Fibroblast of villous mesenchyme (primary cell): ENCODE measurements around the gene ELANE. TPM values are rescaled to one million over a fixed set of nuclear protein-coding genes. Genes with fewer than 3 reads are reported as not detected.

Source experiments
- DNase-seq: peaks from one replicate; pipeline ENCODE4 v3.0.0-alpha.2; 2010; ENCODE audit warnings: low read depth
- H3K4me3 ChIP-seq: 2 replicates; pipeline ENCODE4 v1.5.1; 2011; ENCODE audit warnings: low read depth, mild to moderate bottlenecking, low read length
- total RNA-seq: library from RNA; depleted of rRNA; stranded (reverse); fragments of >200 nt; gene quantifications from 2 replicates; pipeline ENCODE4 v1.2.3, GENCODE V29; 2012
- TF ChIP-seq, protein P1 (sequence below): IDR thresholded peaks from 2 replicates; pipeline ENCODE4 v1.5.1; 2012; ENCODE audit warnings: low read depth, mild to moderate bottlenecking, low read length; ENCODE audit not compliant: insufficient read depth

The ELANE gene
- total RNA-seq, 1 donor: not detected

DNA sequence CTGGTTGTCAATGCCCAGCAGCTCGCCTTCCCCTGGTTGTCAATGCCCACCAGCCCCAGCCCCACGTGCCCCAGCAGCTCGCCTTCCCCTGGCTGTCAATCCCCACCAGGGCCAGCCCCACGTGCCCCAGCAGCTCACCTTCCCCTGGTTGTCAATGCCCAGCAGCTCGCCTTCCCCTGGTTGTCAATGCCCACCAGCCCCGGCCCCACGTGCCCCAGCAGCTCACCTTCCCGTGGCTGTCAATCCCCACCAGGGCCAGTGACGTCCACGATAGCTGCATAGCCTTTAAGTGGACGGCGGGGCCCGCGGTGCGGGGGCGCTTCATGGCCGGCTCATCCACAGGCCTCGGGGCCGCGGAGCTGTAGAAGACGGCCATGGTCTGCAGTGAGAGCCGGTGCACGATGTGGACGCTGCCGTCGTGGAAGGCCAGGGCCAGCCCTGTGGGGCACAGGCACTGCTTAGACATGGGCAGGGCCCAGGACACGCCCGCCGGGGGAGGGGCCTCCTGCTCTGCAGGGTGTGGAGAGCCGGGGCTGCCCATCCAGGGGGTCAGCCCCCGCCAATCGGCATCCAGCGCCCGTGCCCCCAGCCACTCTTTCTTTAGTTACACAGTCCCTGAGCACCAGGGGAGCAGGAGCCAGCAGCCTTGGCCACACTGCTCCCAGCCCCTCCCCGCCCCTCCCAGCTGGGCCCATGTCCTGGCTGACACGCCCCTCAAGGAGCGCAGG lies 27.8 kb downstream of the ELANE start:
- no peak overlapping the region for H3K4me3 ChIP-seq
- TF ChIP-seq, protein P1, sequence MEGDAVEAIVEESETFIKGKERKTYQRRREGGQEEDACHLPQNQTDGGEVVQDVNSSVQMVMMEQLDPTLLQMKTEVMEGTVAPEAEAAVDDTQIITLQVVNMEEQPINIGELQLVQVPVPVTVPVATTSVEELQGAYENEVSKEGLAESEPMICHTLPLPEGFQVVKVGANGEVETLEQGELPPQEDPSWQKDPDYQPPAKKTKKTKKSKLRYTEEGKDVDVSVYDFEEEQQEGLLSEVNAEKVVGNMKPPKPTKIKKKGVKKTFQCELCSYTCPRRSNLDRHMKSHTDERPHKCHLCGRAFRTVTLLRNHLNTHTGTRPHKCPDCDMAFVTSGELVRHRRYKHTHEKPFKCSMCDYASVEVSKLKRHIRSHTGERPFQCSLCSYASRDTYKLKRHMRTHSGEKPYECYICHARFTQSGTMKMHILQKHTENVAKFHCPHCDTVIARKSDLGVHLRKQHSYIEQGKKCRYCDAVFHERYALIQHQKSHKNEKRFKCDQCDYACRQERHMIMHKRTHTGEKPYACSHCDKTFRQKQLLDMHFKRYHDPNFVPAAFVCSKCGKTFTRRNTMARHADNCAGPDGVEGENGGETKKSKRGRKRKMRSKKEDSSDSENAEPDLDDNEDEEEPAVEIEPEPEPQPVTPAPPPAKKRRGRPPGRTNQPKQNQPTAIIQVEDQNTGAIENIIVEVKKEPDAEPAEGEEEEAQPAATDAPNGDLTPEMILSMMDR: no peak
- DNase-seq: no peak

DNA sequence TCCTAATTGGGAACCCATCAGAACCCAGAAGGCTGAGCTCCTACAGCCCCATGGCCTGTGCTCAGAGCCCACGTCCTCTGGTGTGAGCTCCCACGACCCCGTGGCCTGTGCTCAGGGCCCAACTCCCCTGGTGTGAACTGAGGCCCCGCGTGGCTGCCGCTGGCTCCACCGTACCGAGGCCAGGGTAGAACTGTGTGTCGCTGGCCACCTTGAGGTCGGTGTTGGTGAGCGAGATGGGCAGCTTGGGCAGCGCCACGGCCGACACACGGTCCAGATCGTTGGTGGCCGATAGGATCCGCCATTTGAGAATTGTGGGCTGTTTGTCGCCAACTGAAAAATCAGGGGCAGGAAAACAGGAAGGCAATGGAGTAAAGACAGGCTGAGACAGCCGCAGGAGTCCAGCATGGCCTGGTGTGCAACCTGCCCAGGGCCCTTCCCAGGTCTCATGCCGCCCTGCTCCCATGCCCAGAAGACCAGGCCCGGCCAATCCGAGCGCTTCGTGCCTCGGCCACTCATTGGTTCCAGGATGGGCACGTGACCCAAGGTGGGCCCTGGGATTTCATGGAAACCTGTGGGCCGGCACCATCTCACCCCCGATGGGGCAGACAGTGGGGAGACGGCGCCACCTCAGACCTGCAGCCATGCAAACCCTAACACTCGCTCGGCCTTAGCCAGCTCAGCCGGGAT lies 29.4 kb downstream of the ELANE start:
- TF ChIP-seq, protein P1: no peak

DNA sequence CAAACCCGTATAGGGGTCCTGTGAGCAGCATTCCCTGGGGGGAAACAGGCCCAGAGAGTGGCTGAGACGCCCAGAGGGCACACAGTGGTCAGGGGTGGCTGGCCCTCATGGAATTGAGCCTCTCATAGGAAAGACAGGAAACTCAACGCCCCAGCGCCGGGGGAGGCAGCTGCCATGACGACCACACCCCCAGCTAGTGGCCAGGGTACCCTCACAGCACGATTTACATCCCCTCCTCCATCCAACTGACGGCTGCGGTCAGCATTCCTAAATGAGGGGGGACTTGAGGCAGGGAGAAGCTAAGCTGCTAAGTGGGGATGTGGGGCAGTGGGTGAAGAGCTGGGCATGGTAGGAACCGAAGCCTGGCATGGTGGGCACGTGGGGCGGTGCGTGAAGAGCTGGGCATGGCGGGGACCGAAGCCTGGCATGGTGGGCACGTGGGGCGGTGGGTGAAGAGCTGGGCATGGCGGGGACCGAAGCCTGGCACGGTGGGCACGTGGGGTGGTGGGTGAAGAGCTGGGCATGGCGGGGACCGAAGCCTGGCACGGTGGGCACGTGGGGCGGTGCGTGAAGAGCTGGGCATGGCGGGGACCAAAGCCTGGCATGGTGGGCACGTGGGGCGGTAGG lies 30.9 kb downstream of the ELANE start:
- DNase-seq: no peak
- H3K4me3 ChIP-seq: no peak overlapping the region
- TF ChIP-seq, protein P1: no peak

More for the DNA sequence above, 29.4 kb downstream of the ELANE start:
- H3K4me3 ChIP-seq: no peak overlapping the region
- DNase-seq: no peak

DNA sequence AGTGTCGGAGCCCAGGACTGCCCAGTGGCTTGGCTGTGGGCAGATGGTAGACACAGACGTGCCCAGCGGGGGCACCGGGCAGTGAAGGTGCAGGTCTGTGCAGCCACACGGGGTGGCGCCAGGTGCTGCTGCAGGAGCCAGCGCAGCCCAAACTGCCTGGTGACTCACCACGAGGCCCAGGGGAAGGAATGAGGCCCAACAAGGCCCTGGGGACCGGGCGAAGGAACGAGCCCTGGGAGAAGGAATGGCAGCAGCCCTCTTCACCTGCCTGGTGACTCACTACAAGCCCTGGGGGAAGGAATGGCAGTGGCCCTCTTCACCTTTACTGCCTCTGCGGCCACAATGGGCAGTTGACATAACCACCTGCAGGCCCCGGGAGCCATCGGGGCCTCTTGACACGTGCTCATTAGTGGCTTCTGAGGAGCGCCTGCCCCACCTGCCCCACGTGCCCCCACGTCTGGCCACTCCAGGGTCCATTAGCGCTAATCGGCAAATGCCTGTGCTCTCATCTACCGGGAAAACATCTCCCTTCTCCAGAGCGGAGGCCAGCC lies 31.6 kb downstream of the ELANE start:
- TF ChIP-seq, protein P1: no peak
- no peak for DNase-seq
- no peak overlapping the region for H3K4me3 ChIP-seq

DNA sequence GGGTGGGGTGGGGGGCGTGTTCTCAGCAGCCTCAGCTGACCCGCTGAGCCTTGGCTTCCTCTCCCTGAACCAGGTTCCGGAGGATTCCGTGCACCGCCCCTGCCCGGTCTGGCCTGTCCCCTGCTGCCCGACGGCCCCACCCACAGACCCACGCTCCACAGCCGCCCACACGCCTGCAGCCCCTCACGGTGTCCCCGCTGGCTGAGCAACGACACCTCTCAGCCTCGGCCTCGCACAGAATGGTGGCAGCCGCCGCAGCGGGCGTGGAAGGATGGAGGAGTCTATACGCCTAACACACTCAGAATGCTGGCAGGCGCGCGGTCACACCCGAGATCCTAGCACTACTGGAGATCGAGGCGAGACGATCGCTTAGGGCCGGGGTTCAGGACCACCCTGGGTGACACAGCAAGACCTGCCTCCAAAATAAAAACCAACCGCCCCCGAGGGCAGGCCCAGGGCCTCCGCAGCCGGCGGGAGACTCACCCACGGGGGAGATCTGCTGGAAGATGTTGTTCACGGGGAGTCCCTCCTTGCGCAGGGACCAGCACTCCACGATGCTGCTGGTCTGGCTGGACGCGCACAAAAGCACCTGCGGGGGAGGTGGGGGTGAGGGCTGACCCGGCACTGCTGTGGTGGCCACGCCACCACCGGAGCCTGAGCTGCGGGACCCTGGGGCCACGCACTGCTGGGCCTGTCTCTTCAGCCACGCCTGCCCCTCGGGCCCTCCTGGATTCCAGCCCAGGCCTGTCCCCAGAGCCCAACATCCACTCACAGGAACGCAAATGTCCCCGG lies 32.5 kb downstream of the ELANE start:
- DNase-seq: no peak
- H3K4me3 ChIP-seq: no peak overlapping the region
- TF ChIP-seq, protein P1: no peak

DNA sequence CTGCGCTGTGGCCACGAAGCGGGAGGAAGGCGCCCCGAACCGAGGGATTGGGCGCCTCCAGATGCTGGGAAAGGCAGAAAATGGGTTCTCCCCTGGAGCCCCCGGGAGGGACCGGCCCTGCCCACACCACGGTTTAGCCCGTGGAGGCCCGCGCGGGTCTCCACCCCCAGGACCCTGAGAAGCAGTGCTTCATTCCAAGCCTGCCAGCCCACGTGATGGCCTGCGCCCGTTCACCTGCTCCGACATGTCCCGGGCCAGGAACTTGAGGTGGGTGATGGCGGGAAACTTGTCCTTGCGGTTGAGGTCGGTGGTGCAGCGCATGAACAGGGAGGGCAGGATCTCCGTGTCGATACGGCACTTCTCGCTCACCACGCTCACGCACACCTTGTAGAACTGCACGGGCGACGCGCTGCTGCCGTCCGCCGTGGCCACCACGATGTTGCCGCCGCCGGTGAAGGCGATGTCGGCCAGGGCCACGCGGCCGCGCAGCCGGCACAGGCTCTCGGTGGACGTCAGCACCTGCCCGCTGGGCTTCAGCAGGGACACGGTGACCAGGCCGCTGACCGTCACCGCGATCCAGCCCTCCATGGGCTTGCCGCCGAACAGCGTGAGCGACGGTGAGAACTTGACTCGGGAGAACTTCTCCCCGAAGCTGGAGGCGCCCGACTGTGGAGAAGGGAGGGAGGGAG lies 33.6 kb downstream of the ELANE start:
- TF ChIP-seq, protein P1: no peak

More for the DNA sequence above, 33.6 kb downstream of the ELANE start:
- DNase-seq: no peak
- no peak overlapping the region for H3K4me3 ChIP-seq
